GM12875 (cell line): ENCODE results near the gene AP2A2.
"Not testable (repeated sequence)": the region's sequence is repeated elsewhere in the genome, so short reads cannot be mapped to it uniquely, and the experiment has no call there.

ENCODE experiments used
- H3K4me3 ChIP-seq: one replicate; pipeline ENCODE4 v1.5.1; 2011; ENCODE audit warnings: low read depth, low read length, control low read depth
- TF ChIP-seq, protein P1 (sequence below): IDR thresholded peaks from 2 replicates; pipeline ENCODE4 v1.5.1; 2011; ENCODE audit warnings: low read depth, mild to moderate bottlenecking, control low read depth, inconsistent platforms, low read length, moderate library complexity, borderline replicate concordance; ENCODE audit not compliant: insufficient read depth

Gene AP2A2

DNA sequence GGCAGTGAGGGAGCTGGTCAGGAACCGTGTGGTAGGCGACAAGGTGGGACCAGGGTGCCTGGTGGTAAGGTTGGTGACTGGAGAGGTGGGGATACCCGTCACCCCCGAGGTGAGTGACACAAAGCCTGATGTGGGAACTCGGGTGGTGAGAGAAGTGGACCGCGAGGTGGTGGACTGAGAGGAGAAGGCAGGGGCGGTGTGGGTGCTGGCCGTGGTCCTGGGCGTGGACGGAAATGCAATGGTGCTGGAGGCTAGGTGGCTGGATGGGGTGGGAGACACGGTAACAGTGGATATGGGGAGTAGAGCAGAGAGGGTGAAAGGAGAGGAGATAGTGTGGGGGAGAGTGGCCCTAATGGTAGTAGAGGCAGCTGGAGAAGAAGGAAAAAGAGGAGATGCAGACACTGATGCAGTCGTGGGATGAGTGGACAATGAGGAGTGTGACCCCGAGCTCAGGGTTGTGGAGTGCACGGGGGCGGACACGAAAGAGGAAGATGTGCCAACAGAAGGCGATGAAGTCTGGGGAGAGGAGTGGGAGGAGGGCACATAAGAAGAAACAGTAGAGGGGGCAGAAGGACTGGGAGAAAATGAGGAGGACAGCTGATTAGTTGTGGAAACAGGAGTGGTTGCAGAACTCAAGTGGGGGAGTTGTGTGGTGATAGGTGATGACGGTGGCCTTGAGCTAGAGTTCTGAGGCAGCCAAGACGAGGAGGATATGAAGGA is 90.3 kb downstream of the AP2A2 start:
- TF ChIP-seq, protein P1, sequence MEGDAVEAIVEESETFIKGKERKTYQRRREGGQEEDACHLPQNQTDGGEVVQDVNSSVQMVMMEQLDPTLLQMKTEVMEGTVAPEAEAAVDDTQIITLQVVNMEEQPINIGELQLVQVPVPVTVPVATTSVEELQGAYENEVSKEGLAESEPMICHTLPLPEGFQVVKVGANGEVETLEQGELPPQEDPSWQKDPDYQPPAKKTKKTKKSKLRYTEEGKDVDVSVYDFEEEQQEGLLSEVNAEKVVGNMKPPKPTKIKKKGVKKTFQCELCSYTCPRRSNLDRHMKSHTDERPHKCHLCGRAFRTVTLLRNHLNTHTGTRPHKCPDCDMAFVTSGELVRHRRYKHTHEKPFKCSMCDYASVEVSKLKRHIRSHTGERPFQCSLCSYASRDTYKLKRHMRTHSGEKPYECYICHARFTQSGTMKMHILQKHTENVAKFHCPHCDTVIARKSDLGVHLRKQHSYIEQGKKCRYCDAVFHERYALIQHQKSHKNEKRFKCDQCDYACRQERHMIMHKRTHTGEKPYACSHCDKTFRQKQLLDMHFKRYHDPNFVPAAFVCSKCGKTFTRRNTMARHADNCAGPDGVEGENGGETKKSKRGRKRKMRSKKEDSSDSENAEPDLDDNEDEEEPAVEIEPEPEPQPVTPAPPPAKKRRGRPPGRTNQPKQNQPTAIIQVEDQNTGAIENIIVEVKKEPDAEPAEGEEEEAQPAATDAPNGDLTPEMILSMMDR: no peak
- H3K4me3 ChIP-seq: no peak overlapping the region

DNA sequence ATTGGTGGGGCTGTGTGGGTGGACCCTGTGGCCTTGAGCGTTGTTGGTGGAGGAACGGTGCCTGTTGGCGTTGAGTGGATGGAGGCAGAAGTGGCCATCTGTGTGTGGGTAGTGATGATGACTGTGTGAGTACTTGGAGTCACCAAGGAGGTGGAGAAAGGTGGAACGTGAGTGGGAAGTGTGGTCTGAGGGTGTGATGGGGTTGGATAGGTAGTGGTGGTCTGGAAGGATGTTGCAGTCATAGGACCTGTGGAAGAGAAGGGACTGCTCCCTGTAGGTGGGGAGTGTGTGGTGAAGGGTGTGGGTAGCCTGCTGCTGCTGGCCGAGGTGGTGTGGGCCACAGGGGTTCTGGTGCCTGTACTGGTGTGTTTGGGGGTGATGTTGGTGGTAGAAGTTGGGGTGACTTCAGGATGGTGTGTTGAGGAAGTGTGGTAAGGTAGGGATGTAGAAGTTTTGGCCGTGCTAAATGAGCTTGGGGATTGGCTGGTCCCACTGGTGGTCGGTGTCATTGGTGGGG is 91.0 kb downstream of the AP2A2 start:
- not testable (repeated sequence) for H3K4me3 ChIP-seq

DNA sequence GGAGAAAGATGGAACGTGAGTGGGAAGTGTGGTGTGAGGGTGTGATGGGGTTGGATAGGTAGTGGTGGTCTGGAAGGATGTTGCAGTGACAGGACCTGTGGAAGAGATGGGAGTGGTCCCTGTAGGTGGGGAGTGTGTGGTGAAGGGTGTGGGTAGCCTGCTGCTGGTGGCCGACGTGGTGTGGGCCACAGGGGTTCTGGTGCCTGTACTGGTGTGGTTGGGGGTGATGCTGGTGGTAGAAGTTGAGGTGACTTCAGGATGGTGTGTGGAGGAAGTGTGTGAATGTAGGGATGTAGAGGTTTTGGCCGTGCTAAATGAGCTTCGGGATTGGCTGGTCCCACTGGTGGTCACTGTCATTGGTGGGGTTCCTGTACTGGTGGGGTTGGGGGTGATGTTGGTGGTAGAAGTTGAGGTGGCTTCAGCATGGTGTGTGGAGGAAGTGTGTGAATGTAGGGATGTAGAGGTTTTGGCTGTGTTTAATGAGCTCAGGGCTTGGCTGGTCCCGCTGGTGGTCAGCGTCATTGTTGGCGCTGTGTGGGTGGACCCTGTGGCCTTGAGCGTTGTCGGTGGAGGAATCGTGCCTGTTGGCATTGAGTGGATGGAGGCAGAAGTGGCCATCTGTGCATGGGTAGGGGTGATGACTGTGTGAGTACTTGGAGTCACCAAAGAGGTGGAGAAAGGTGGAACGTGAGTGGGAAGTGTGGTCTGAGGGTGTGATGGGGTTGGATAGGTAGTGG is 91.8 kb downstream of the AP2A2 start:
- TF ChIP-seq, protein P1: no peak
- no peak overlapping the region for H3K4me3 ChIP-seq

DNA sequence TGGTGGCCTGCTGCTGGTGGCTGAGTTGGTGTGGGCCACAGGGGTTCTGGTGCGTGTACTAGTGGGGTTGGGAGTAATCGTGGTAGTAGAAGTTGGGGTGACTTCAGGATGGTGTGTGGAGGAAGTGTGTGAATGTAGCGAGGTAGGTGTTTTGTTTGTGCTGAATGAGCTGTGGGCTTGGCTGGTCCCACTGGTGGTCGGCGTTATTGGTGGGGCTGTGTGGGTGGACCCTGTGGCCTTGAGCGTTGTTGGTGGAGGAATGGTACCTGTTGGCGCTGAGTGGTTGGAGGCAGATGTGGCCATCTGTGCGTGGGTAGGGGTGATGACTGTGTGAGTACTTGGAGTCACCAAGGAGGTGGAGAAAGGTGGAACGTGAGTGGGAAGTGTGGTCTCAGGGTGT is 92.4 kb downstream of the AP2A2 start:
- H3K4me3 ChIP-seq: no peak overlapping the region
- TF ChIP-seq, protein P1: no peak

DNA sequence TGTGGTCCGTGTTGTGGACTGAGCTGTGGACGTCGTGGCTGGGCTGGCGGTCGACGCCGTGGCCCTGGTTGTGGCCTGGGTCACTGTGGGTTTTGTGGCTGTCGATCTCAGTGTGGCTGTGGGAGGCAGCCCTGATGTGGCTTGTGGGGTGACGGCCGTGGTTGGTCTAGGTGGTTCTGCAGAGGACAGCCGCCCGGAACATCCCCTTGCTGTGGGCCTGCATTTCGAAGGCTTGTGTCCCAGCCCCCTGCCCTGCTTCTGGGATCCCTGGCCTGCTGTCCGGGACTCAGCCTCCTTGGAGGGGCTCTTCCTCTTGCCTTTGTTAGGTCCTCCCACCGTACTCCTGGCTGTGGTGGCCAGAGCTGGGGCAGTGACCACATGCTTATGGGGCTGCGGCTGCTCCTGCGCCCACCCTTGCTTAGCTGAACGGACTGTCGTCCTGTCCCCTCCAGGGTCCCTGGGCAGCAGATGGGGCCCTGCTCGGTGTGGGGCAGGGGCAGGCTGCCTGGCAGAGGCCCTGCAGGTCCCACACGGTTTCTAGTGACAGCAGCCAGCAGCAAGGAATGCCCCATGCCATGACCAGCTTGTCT is 93.7 kb downstream of the AP2A2 start:
- H3K4me3 ChIP-seq: no peak overlapping the region
- TF ChIP-seq, protein P1: no peak

DNA sequence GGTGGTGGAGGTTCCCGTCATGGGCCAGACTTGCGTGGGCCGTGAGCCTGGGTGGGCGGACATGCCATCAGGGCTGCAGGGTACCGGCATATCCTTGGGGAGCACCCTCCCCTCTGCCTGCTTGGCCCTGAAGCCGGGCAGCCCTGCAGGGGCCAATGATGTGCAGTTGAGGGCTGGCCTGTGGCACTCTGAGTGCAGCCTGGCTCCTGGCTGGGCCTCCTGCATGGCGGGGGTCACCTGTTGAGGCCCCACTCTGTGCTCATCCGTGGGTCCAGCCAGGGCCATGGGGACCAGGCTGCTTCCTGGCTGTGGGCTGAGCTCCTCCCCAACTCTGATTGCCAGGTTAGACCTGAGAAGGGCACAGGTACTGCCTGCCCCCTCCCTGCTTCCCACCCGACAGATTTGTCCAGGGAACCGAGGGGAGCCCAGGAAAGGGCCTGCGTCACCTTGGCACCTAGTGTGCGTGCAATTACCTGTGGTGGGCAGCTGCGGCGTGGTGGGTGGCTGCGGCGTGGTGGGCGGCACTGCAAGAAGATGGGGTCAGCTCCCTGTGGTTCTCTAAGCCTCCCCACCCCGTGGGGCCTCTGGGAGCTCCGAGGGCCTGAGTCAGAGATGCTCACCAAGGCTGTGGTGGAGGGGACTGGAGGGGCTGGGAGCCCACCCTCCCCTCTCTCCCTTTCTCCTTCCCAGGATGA is 94.7 kb downstream of the AP2A2 start:
- no peak overlapping the region for H3K4me3 ChIP-seq
- TF ChIP-seq, protein P1: no peak

DNA sequence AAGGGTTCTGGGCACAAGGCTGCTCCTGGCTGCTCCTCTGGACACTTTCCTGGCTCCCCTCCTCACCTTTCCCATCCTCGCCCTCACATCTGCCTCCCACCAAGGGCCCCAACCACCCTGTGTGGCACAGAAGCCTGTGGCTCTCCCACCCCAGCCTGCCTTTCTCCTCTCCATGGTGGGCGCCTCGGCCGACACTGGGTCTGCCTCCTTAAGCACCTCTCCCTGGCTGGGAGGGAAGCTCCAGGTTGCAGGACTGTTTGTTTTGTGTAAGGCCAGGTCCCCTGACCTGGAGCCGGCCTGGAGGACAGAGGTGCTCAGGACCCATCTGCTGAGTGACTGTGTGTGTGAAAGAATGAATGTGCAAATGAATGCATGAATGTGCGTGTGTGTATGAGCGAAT is 96.7 kb downstream of the AP2A2 start:
- TF ChIP-seq, protein P1: no peak
- H3K4me3 ChIP-seq: no peak overlapping the region
